Smooth muscle cell (in vitro differentiated cells): ENCODE data around the gene RAB3A. TPM values are rescaled to one million over a fixed set of nuclear protein-coding genes. Genes with fewer than 3 reads are reported as not detected.

Source experiments
- DNase-seq: peaks from one replicate; lab custom pipeline; 2025; ENCODE audit not compliant: unreplicated experiment; lab: John Stamatoyannopoulos, UW
- H2AFZ ChIP-seq: fragments of 200-600 bp; sonication (generic); 2 replicates; pipeline ENCODE4 v1.6.0; 2016; ENCODE audit warnings: antibody characterized with exemption, low read depth, mild to moderate bottlenecking
- H3F3A ChIP-seq: fragments of 200-600 bp; sonication (generic); 2 replicates; pipeline ENCODE4 v1.6.0; 2017; ENCODE audit warnings: antibody characterized with exemption, low read depth
- H3K27ac ChIP-seq: fragments of 200-600 bp; sonication (generic); 2 replicates; pipeline ENCODE4 v1.5.1; 2016; ENCODE audit warnings: low read depth, mild to moderate bottlenecking
- H3K27me3 ChIP-seq: fragments of 200-600 bp; sonication (generic); 2 replicates; pipeline ENCODE4 v1.6.1; 2016; ENCODE audit warnings: low read depth, mild to moderate bottlenecking
- H3K36me3 ChIP-seq: fragments of 200-600 bp; sonication (generic); 2 replicates; pipeline ENCODE4 v1.5.1; 2016; ENCODE audit warnings: low read depth
- H3K4me1 ChIP-seq: fragments of 200-600 bp; sonication (generic); 2 replicates; pipeline ENCODE4 v1.5.1; 2016; ENCODE audit warnings: low read depth
- H3K4me2 ChIP-seq: fragments of 200-600 bp; sonication (generic); 2 replicates; pipeline ENCODE4 v1.6.0; 2016; ENCODE audit warnings: mild to moderate bottlenecking
- H3K4me3 ChIP-seq: fragments of 200-600 bp; sonication (generic); 2 replicates; pipeline ENCODE4 v1.5.1; 2016; ENCODE audit warnings: mild to moderate bottlenecking
- H3K79me2 ChIP-seq: fragments of 200-600 bp; sonication (generic); 2 replicates; pipeline ENCODE4 v1.6.0; 2016; ENCODE audit warnings: low read depth, mild to moderate bottlenecking
- H3K9ac ChIP-seq: fragments of 200-600 bp; sonication (generic); 2 replicates; pipeline ENCODE4 v1.6.0; 2016; ENCODE audit warnings: low read depth
- H3K9me3 ChIP-seq: fragments of 200-600 bp; sonication (generic); replicated peaks from 2 replicates; pipeline ENCODE4 v1.5.1; 2016; ENCODE audit warnings: low read depth
- H4K20me1 ChIP-seq: fragments of 200-600 bp; sonication (generic); 2 replicates; pipeline ENCODE4 v1.6.0; 2016; ENCODE audit warnings: low read depth
- CTCF ChIP-seq: fragments of 200-600 bp; sonication (generic); IDR thresholded peaks from 2 replicates; pipeline ENCODE4 v1.5.1; 2017; ENCODE audit warnings: borderline replicate concordance, mild to moderate bottlenecking, antibody characterized with exemption; ENCODE audit not compliant: insufficient read depth, poor library complexity, severe bottlenecking
- WGBS: methylation state at CpG from one replicate; pipeline ENCODE4 v1.1.7; 2016; ENCODE audit warnings: low lambda C conversion rate; 5-methylcytosine and 5-hydroxymethylcytosine counted together
- polyA plus RNA-seq: library from polyadenylated mRNA; unstranded; fragments of >200 nt; fragmentation: Nextera tagmentation; extraction: Ambion mirVana; gene quantifications from 2 replicates; pipeline ENCODE4 v1.2.1, GENCODE V29; 2016
- total RNA-seq: library from RNA; depleted of rRNA; stranded (reverse); fragments of >200 nt; gene quantifications from 2 replicates; pipeline ENCODE4 v1.2.3, GENCODE V29; 2014

Gene RAB3A
- total and polyA plus RNA-seq, 2 experiments from 2014 or later: 3.7 to 4.9 TPM

- 97% methylated on average over 4 of the region's 4 CpGs for WGBS
Observed at GRCh38 chr19:18158467-18158866, 45.4 kb downstream of the RAB3A start.

GRCh38 chr19:18157465-18158063 lies 46.3 kb downstream of the RAB3A start:
- no peak for TF ChIP-seq CTCF
- Histone ChIP-seq H3K27me3 (no peaks in the 10 kb centered on the region), H3K4me3 (no peak overlapping the region), H3F3A (no peaks in the 10 kb centered on the region), H3K36me3 (no peaks in the 10 kb centered on the region), H3K4me2 (no peak overlapping the region), H3K9ac (no peak overlapping the region), H3K9me3 (no peaks in the 10 kb centered on the region), H3K27ac (no peak overlapping the region), H3K4me1 (peaks cover 12% of the 10 kb centered on the region), H3K79me2 (peaks cover 24% of the 10 kb centered on the region), H4K20me1 (peaks cover 44% of the 10 kb centered on the region), H2AFZ (no peak overlapping the region)
- 88% methylated on average over 18 of the region's 18 CpGs for WGBS
- no peak for DNase-seq

More at GRCh38 chr19:18158467-18158866, 45.4 kb downstream of the RAB3A start:
- no peak overlapping the region for H3K9ac ChIP-seq
- H3K9me3 ChIP-seq: no peaks in the 10 kb centered on the region
- no peaks in the 10 kb centered on the region for H3F3A ChIP-seq
- no peaks in the 10 kb centered on the region for H3K36me3 ChIP-seq
- H3K27ac ChIP-seq: no peak overlapping the region
- H3K79me2 ChIP-seq: peaks cover 22% of the 10 kb centered on the region
- H3K4me2 ChIP-seq: no peak overlapping the region
- no peaks in the 10 kb centered on the region for H3K27me3 ChIP-seq
- peaks cover 12% of the 10 kb centered on the region for H3K4me1 ChIP-seq
- H2AFZ ChIP-seq: no peak overlapping the region
- DNase-seq: no peak
- H4K20me1 ChIP-seq: peaks cover 44% of the 10 kb centered on the region
- no peak for TF ChIP-seq CTCF
- no peak overlapping the region for H3K4me3 ChIP-seq

GRCh38 chr19:18156841-18157464 lies 46.9 kb downstream of the RAB3A start:
- Histone ChIP-seq H3K4me1 (peaks cover 12% of the 10 kb centered on the region), H3K4me3 (no peak overlapping the region), H3K9ac (no peak overlapping the region), H3K9me3 (no peaks in the 10 kb centered on the region), H3K27ac (no peak overlapping the region), H2AFZ (no peak overlapping the region), H3K27me3 (no peaks in the 10 kb centered on the region), H3F3A (no peaks in the 10 kb centered on the region), H3K79me2 (peaks cover 24% of the 10 kb centered on the region), H3K4me2 (no peak overlapping the region), H4K20me1 (peaks cover 41% of the 10 kb centered on the region), H3K36me3 (no peaks in the 10 kb centered on the region)
- TF ChIP-seq CTCF: no peak
- 75% methylated on average over 22 of the region's 22 CpGs for WGBS
- DNase-seq: peak; percentile 37
